GM10266 (cell line): ENCODE data around the gene SNUPN.

Source experiments
- DNase-seq: peaks from one replicate; pipeline ENCODE4 v3.0.0; 2012; ENCODE audit errors: extremely low spot score
- CTCF ChIP-seq: IDR thresholded peaks from 2 replicates; pipeline ENCODE4 v1.5.1; 2012; ENCODE audit warnings: mild to moderate bottlenecking, low read depth; ENCODE audit not compliant: control insufficient read depth, insufficient read depth; ENCODE audit errors: missing control alignments

SNUPN gene

GRCh38 chr15:75599401-75599800 lies 26.1 kb downstream of the SNUPN start:
- TF ChIP-seq CTCF = no peak
- DNase-seq = no peak

- TF ChIP-seq CTCF = no peak
- no peak for DNase-seq
These were observed 27.2 kb downstream of the SNUPN start for GRCh38 chr15:75598361-75598760.

- TF ChIP-seq CTCF = peak; percentile 28
- DNase-seq = no peak
These were observed 27.7 kb downstream of the SNUPN start for GRCh38 chr15:75597667-75598341.

- DNase-seq = no peak
- no peak for TF ChIP-seq CTCF
These were observed 28.7 kb downstream of the SNUPN start for GRCh38 chr15:75596703-75597345.

GRCh38 chr15:75594276-75594675 lies 31.2 kb downstream of the SNUPN start:
- TF ChIP-seq CTCF = no peak
- DNase-seq = no peak

- TF ChIP-seq CTCF = no peak
These were observed 33.7 kb downstream of the SNUPN start for GRCh38 chr15:75591655-75592364.

GRCh38 chr15:75590239-75590638 lies 35.3 kb downstream of the SNUPN start:
- DNase-seq = no peak
- TF ChIP-seq CTCF = no peak

More at GRCh38 chr15:75591655-75592364, 33.7 kb downstream of the SNUPN start:
- DNase-seq = no peak
